D721Med (cell line): ENCODE data around the gene PTPRN.

Experiments
- DNase-seq: peaks from one replicate; pipeline ENCODE4 v3.0.0; 2011; ENCODE audit warnings: low spot score; ENCODE audit not compliant: insufficient read length
- FAIRE-seq: peaks from 2 replicates; lab custom pipeline; 2011; peaks lifted over from hg19 to GRCh38; lab: Jason Lieb, UNC
- TF ChIP-seq, protein P1 (sequence below): IDR thresholded peaks from 2 replicates; pipeline ENCODE4 v1.5.1; 2012; ENCODE audit warnings: mild to moderate bottlenecking, control low read depth; ENCODE audit not compliant: insufficient read depth; ENCODE audit errors: missing control alignments

PTPRN gene

DNA sequence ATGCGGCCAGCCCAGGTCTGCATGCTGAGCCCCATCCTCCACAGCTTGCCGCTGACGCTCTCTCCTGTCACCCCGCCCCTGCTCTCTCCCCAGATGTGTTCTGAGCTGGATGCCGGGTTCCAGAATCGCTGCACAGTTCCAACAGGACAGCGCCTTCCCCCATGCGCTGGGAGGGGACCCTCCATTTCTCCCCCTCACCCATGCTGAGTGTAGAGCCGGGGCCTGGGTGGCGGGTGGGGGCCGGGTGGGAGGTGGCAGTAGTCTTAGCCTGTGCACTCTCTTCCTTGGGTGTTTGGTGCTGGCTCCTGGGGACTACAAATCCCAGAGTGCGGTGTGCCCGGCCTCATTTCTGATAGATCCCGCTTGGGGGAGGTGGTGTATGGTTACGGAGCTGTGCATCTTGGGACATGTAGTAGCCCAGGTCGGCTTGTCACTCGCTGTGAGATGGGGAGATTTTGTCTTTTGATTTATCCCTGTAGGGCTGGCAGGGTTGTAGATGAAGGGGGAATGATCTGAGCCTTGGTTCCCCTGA is 23.2 kb downstream of the PTPRN start:
- FAIRE-seq, result no peak
- TF ChIP-seq, protein P1, sequence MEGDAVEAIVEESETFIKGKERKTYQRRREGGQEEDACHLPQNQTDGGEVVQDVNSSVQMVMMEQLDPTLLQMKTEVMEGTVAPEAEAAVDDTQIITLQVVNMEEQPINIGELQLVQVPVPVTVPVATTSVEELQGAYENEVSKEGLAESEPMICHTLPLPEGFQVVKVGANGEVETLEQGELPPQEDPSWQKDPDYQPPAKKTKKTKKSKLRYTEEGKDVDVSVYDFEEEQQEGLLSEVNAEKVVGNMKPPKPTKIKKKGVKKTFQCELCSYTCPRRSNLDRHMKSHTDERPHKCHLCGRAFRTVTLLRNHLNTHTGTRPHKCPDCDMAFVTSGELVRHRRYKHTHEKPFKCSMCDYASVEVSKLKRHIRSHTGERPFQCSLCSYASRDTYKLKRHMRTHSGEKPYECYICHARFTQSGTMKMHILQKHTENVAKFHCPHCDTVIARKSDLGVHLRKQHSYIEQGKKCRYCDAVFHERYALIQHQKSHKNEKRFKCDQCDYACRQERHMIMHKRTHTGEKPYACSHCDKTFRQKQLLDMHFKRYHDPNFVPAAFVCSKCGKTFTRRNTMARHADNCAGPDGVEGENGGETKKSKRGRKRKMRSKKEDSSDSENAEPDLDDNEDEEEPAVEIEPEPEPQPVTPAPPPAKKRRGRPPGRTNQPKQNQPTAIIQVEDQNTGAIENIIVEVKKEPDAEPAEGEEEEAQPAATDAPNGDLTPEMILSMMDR, result no peak
- no peak for DNase-seq

DNA sequence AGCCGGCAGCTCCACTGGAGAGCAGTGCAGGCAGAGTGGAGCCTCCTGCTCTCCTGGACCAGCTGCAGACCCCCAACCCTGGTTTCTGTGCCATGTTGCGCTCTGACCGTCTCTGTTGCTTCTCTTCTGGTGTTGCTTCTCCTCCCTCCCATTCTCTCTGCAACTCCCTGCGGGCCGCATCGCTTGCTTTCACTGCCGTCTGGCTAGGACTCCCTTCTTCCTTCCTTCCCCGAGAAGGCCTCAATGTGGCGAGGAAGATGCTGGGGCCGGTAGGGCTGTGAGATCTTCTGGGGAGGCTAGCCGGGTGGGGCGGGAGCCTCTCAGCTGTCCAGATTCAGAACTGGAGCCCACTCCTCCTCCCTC is 23.8 kb downstream of the PTPRN start:
- TF ChIP-seq, protein P1, result no peak
- no peak for FAIRE-seq
- no peak for DNase-seq

DNA sequence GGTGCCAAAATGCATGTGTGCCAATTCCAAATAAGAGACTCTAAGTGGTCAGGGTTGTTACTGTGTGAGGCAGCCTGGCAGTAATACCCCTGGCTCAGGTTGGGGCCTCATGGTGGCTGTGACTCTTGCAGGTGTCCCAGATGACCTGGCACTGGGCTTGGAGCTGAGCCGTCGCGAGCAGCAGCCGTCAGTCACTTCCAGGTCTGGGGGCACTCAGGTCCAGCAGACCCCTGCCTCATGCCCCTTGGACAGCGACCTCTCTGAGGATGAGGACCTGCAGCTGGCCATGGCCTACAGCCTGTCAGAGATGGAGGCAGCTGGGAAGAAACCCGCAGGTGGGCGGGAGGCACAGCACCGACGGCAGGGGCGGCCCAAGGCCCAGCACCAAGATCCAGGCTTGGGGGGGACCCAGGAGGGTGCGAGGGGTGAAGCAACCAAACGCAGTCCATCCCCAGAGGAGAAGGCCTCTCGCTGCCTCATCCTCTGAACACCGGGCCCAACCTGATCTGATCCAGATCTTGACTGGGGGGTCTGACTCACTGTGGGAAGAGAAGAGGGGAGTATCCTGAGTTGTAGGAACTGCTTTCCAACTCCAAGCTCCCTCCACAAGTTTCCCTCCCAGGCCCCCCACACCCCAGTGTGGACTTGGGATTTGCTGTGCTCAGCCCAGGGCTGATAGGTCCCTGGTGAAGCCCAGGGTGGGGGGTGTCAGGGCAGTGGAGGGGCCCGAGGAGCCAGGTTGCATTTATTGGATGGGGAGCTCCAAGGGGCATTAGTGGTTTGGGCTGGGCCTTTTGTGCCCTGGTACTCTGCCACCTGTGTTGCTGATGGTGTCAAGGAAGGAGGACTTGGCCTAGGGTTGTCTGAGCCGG is 24.5 kb downstream of the PTPRN start:
- FAIRE-seq (no peak), DNase-seq (no peak)
- TF ChIP-seq, protein P1, result no peak

DNA sequence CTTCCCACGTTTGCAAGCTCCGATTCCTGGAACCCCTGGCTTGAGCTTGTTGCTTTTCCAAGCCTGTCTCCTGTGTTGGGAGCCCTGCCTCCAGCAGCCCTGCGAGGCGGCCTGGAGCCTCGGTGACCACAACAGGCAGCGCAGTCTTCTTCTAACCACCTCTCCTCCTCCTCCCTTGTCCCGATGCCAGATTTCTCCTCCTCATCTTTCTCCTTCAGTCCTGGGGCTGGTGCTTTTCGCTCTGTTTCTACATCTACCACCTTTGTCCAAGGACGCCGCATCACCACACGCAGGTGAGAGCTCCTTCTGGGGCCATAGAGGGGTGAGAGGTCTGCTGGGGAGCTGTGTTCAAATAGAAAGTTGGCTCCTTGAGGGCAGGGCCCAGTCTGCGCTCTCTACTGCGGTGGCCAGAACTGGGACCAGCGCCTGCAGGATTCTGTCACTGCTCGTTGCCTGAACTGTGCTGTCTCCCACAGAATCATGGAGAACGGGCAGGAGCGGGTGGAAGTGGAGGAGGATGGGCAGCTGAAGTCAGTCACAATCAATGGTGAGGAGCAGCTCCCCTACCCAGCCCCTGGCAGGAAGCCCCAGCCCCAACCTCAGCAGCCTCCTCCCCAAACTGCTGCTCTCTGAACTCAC is 26.1 kb downstream of the PTPRN start:
- TF ChIP-seq, protein P1, result no peak
- DNase-seq, result no peak
- FAIRE-seq, result no peak

DNA sequence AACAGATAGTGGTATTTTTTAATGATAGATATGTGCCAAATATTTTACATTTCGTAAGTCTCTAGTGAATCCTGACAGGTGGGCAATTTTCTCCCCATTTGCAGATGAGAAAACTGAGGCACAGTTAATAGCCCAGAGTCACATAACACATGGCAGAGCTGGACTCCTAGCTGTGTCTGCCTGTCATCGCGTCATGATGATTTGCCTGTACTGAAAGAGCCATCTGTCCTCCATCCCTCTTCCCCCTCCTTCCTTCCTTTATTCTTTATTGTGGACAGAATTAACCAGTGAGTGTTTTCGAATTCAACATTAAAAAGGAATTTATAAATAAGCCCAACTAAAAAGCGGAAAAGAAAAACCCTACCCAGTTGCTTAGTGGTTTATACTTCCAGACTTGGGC is 26.8 kb downstream of the PTPRN start:
- TF ChIP-seq, protein P1, result no peak
- DNase-seq (no peak), FAIRE-seq (no peak)

DNA sequence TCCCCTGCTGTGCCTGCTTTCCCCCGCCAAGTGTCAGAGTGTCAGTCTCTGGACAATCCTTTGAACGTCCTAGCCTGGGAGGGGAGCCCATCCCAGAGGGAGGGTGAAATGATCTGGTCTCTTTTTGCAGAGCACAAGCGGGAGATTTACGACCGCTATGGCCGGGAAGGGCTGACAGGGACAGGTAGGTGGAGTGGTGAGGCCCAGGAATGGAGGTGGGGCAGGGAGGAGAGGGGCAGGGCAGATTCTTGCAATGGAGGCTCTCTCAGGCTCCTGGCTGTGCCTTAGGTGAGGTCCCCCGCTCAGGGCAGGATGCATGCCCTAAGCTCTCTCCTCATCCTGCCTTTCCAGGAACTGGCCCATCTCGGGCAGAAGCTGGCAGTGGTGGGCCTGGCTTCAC is 27.6 kb downstream of the PTPRN start:
- TF ChIP-seq, protein P1, result no peak
- no peak for FAIRE-seq
- DNase-seq, result no peak
